Esophagus muscularis mucosa (tissue), 4 donors: Measurements from ENCODE around the gene SIX5. TPM values are rescaled to one million over a fixed set of nuclear protein-coding genes. Genes with fewer than 3 reads are reported as not detected.
A peak's percentile ranks its signal among the peaks of the same experiment; 100 is the strongest.

Experiments used
- DNase-seq: peaks from one replicate; pipeline ENCODE4 v3.0.0-alpha.2; 2017; ENCODE audit errors: extremely low spot score
- H3K27ac ChIP-seq, 4 donors: fragments of 200-600 bp; sonication (generic); replicated peaks in 1 of 4; 1 replicate in 3 of 4; 2 replicates in 1 of 4; pipeline ENCODE4 v1.5.1; 2016 to 2019; ENCODE audit warnings: mild to moderate bottlenecking in 1 of 4
- H3K27me3 ChIP-seq, 4 donors: fragments of 200-600 bp; sonication (generic); one replicate each; pipeline versions ENCODE4 v1.5.1 to v1.6.0; 2016 to 2019
- H3K36me3 ChIP-seq, 4 donors: fragments of 200-600 bp; sonication (generic); one replicate each; pipeline ENCODE4 v1.5.1; 2016 to 2019
- H3K4me1 ChIP-seq, 4 donors: fragments of 200-600 bp; sonication (generic); one replicate each; pipeline ENCODE4 v1.5.1; 2016 to 2019
- H3K4me3 ChIP-seq, 4 donors: fragments of 200-600 bp; sonication (generic); 1 replicate in 2 of 4; 2 replicates in 2 of 4; pipeline ENCODE4 v1.5.1; 2016 to 2019; ENCODE audit warnings: mild to moderate bottlenecking in 4 of 4, moderate library complexity in 1 of 4
- H3K9me3 ChIP-seq, 4 donors: fragments of 200-600 bp; sonication (generic); 1 replicate in 3 of 4; 2 replicates in 1 of 4; pipeline ENCODE4 v1.5.1; 2016 to 2019
- EP300 ChIP-seq: sonication (generic); formaldehyde crosslinking; IDR thresholded peaks from one replicate; pipeline ENCODE4 v1.6.1; 2017; ENCODE audit warnings: antibody characterized with exemption
- POLR2A ChIP-seq: fragments of 450-650 bp; IDR thresholded peaks from one replicate; pipeline ENCODE4 v1.6.1; 2017; ENCODE audit warnings: antibody characterized with exemption, moderate library complexity, mild to moderate bottlenecking, low read depth
- POLR2AphosphoS5 ChIP-seq, 2 donors: sonication (generic); formaldehyde crosslinking; IDR thresholded peaks; one replicate each; pipeline ENCODE4 v1.6.1; 2017; ENCODE audit warnings: antibody characterized with exemption in 2 of 2
- WGBS: methylation state at CpG from one replicate; pipeline ENCODE4 v1.1.5; 2018; 5-methylcytosine and 5-hydroxymethylcytosine counted together
- intact Hi-C: fragments of 100-400 bp; cut with DNase I; formaldehyde crosslinking; loops from one replicate; pipeline ENCODE4 v1.15.1; 2023
- total RNA-seq, 4 donors: library from RNA; depleted of rRNA; stranded (reverse); fragments of >200 nt; gene quantifications; one replicate each; pipeline versions ENCODE4 v1.1.0 to v1.2.1, GENCODE V29; 2016
- TF ChIP-seq, protein P1 (sequence below), 3 experiments: fragments of 200-600 bp in 2 of 3; fragments of 450-650 bp in 1 of 3; sonication (generic) in 2 of 3; IDR thresholded peaks; one replicate each; pipeline ENCODE4 v1.5.1; 2017 to 2019; ENCODE audit warnings: antibody characterized with exemption in 3 of 3, mild to moderate bottlenecking in 2 of 3, moderate library complexity in 1 of 3

Gene SIX5
- total RNA-seq, 4 donors from 2014 or later, result 18.2 to 39.9 (median 28.8) TPM

DNA sequence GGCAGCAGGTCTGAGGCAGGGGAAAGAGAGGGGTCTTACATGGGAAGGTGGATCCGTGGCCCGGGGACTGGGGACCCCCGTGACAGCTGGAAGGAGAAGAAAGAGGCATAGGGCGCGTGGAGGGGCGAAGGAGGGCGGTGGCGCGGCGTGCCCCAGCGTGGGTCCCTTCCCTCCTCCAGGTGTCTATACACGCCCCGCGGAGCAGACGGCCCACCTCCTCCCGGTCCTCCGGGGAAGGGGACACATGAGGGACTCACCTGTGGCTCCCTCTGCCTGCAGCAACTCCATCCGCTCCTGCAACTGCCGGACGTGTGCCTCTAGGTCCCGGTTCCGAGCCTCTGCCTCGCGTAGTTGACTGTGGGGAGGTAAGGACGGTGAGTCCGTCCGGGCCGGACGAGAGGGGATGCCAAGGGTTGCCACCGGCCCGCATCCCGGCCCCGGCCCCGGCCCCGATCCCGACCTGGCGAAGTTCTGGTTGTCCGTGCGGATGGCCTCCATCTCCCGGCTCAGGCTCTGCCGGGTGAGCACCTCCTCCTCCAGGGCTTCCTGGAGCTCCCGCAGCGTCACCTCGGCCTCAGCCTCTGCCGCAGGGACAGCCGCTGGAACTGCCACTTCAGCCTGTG is 2.4 kb upstream of the SIX5 start:
- H3K27me3 ChIP-seq, result no peaks in the 10 kb centered on the region

DNA sequence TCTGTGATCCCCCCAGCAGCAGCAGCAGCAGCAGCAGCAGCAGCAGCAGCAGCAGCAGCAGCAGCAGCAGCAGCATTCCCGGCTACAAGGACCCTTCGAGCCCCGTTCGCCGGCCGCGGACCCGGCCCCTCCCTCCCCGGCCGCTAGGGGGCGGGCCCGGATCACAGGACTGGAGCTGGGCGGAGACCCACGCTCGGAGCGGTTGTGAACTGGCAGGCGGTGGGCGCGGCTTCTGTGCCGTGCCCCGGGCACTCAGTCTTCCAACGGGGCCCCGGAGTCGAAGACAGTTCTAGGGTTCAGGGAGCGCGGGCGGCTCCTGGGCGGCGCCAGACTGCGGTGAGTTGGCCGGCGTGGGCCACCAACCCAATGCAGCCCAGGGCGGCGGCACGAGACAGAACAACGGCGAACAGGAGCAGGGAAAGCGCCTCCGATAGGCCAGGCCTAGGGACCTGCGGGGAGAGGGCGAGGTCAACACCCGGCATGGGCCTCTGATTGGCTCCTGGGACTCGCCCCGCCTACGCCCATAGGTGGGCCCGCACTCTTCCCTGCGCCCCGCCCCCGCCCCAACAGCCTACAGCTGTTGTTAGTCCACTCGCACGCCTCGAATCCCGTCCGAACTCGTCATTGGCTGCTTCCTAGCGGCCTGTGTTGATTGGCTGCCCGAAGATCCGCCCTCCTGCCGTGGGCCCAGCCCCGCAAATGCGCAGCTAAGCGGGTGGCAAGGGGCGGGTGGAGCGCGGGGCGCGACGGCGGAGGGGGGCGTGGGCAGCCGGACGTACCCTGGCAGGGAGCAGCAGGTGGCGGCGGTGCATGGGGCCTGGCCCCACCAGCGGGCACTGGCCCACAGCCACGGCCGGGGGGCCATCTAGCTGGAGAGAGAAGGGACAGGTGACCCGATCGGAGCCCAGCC is 1.4 kb upstream of the SIX5 start:
- WGBS, result 16% methylated on average over 5 of the region's 79 CpGs

More for the DNA sequence above, 2.4 kb upstream of the SIX5 start:
- intact Hi-C loops, result no loop called here
- Histone ChIP-seq H3K4me3 (peak overlapping the region in 3 of 4 donors; percentile 87 to 98 (median 91)), H3K9me3 (no peaks in the 10 kb centered on the region), H3K4me1 (peaks cover 19 to 52% (median 42%) of the 10 kb centered on the region in 4 donors), H3K27ac (peak overlapping the region; percentile 91 to 98 (median 97)), H3K36me3 (peaks cover 11 to 44% (median 25%) of the 10 kb centered on the region in 4 donors)
- TF ChIP-seq, protein P1, sequence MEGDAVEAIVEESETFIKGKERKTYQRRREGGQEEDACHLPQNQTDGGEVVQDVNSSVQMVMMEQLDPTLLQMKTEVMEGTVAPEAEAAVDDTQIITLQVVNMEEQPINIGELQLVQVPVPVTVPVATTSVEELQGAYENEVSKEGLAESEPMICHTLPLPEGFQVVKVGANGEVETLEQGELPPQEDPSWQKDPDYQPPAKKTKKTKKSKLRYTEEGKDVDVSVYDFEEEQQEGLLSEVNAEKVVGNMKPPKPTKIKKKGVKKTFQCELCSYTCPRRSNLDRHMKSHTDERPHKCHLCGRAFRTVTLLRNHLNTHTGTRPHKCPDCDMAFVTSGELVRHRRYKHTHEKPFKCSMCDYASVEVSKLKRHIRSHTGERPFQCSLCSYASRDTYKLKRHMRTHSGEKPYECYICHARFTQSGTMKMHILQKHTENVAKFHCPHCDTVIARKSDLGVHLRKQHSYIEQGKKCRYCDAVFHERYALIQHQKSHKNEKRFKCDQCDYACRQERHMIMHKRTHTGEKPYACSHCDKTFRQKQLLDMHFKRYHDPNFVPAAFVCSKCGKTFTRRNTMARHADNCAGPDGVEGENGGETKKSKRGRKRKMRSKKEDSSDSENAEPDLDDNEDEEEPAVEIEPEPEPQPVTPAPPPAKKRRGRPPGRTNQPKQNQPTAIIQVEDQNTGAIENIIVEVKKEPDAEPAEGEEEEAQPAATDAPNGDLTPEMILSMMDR (IDR thresholded peaks at IDR 0.05), result no peak
- TF ChIP-seq EP300, result no peak
- TF ChIP-seq POLR2AphosphoS5 (IDR thresholded peaks at IDR 0.05), result no peak
- no peak for TF ChIP-seq POLR2A
- no peak for DNase-seq
- WGBS, result 82% methylated on average over 28 of the region's 46 CpGs

DNA sequence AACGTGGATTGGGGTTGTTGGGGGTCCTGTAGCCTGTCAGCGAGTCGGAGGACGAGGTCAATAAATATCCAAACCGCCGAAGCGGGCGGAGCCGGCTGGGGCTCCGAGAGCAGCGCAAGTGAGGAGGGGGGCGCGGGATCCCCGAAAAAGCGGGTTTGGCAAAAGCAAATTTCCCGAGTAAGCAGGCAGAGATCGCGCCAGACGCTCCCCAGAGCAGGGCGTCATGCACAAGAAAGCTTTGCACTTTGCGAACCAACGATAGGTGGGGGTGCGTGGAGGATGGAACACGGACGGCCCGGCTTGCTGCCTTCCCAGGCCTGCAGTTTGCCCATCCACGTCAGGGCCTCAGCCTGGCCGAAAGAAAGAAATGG is 754 bp upstream of the SIX5 start:
- intact Hi-C loops, result loop anchor here (1.0 kb wide), 1 partner anchor 29 kb away; no protein-coding TSS in a partner anchor

More for the DNA sequence above, 1.4 kb upstream of the SIX5 start:
- peaks cover 29 to 62% (median 52%) of the 10 kb centered on the region in 4 donors for H3K4me1 ChIP-seq
- peaks cover 9 to 41% (median 23%) of the 10 kb centered on the region in 4 donors for H3K36me3 ChIP-seq
- intact Hi-C loops, result no loop called here
- H3K27ac ChIP-seq, result peak overlapping the region; percentile 91 to 98 (median 97)
- peak overlapping the region; percentile 87 to 98 (median 92) for H3K4me3 ChIP-seq
- no peaks in the 10 kb centered on the region for H3K9me3 ChIP-seq
- peak; percentile 99 for DNase-seq
- H3K27me3 ChIP-seq, result no peaks in the 10 kb centered on the region
- TF ChIP-seq POLR2A (peak; percentile 5), EP300 (no peak), POLR2AphosphoS5 (IDR thresholded peaks at IDR 0.05) (peak; percentile 77 to 89)
- TF ChIP-seq, protein P1 (IDR thresholded peaks at IDR 0.05), result peak; percentile 93 to 98 (median 97)

DNA sequence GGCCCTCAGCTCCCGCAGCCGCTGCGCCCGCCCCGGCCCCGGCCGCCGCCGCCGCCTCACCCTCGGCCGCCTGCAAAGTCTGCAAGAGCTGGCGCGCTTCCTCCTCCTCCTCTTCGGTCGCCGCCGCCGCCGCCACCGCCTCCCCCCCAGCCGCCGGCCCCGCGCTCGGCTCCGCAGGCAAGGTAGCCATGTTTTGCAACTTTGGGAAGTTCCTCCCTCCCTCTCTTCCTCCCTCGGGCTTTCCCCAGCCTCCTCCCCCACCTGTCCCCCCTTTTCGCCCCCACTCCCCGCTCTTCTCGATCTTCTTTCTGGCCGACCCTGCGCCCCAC is 433 bp downstream of the SIX5 start:
- WGBS, result 0% methylated on average over 15 of the region's 33 CpGs
- Histone ChIP-seq H3K4me3 (peak overlapping the region; percentile 87 to 98 (median 92)), H3K27ac (peak overlapping the region; percentile 91 to 98 (median 97)), H3K36me3 (peaks cover 0 to 28% (median 14%) of the 10 kb centered on the region in 4 donors), H3K9me3 (no peaks in the 10 kb centered on the region), H3K27me3 (no peaks in the 10 kb centered on the region), H3K4me1 (peaks cover 47 to 80% (median 70%) of the 10 kb centered on the region in 4 donors)
- no peak for DNase-seq
- intact Hi-C loops, result no loop called here
- TF ChIP-seq POLR2A (no peak), EP300 (no peak), POLR2AphosphoS5 (IDR thresholded peaks at IDR 0.05) (no peak)
- TF ChIP-seq, protein P1 (IDR thresholded peaks at IDR 0.05), result no peak

More for the DNA sequence above, 754 bp upstream of the SIX5 start:
- H3K9me3 ChIP-seq, result no peaks in the 10 kb centered on the region
- H3K4me1 ChIP-seq, result peaks cover 35 to 69% (median 58%) of the 10 kb centered on the region in 4 donors
- H3K27me3 ChIP-seq, result no peaks in the 10 kb centered on the region
- peak overlapping the region; percentile 87 to 98 (median 92) for H3K4me3 ChIP-seq
- TF ChIP-seq POLR2AphosphoS5 (IDR thresholded peaks at IDR 0.05) (no peak), EP300 (no peak), POLR2A (no peak)
- TF ChIP-seq, protein P1 (IDR thresholded peaks at IDR 0.05), result no peak
- DNase-seq, result no peak
- 1% methylated on average over 25 of the region's 28 CpGs for WGBS
- H3K36me3 ChIP-seq, result peaks cover 5 to 37% (median 21%) of the 10 kb centered on the region in 4 donors
- H3K27ac ChIP-seq, result peak overlapping the region; percentile 91 to 98 (median 97)
